DND-41 (cell line): ENCODE results near the gene GNG8.
A peak's percentile ranks its signal among the peaks of the same experiment; 100 is the strongest.

Experiments
- ATAC-seq: fragments of 200-7000 bp; cut with Tn5 transposase; 3 replicates; pipeline ENCODE4 v1.9.1; 2021; ENCODE audit warnings: low read depth; ENCODE audit not compliant: insufficient read depth
- DNase-seq: peaks from one replicate; pipeline ENCODE4 v3.0.0-alpha.2; 2020
- H2AFZ ChIP-seq: 2 replicates; pipeline ENCODE4 v1.6.0; 2012; ENCODE audit warnings: low read depth, low read length
- H3K27ac ChIP-seq: 2 replicates; pipeline ENCODE4 v1.5.1; 2012; ENCODE audit warnings: low read length, inconsistent platforms
- H3K27me3 ChIP-seq: fragments of 200-600 bp; sonication (generic); 2 replicates; pipeline ENCODE4 v1.6.0; 2012; ENCODE audit warnings: low read length, mild to moderate bottlenecking, inconsistent platforms; ENCODE audit not compliant: insufficient read depth, poor library complexity
- H3K36me3 ChIP-seq: 2 replicates; pipeline ENCODE4 v1.5.1; 2012; ENCODE audit warnings: low read length, inconsistent platforms; ENCODE audit not compliant: insufficient read depth
- H3K4me1 ChIP-seq: 2 replicates; pipeline ENCODE4 v1.5.1; 2012; ENCODE audit warnings: mild to moderate bottlenecking, low read length; ENCODE audit not compliant: insufficient read depth
- H3K4me2 ChIP-seq: 2 replicates; pipeline ENCODE4 v1.6.0; 2012; ENCODE audit warnings: mild to moderate bottlenecking, moderate library complexity, low read length, inconsistent platforms; ENCODE audit not compliant: insufficient read depth
- H3K4me3 ChIP-seq, 2 experiments: fragments of 200-600 bp in 1 of 2; shearing (Covaris generic) in 1 of 2; 2 replicates each; pipeline ENCODE4 v1.5.1; 2012 to 2016; ENCODE audit warnings: inconsistent platforms in 2 of 2, low read length in 2 of 2, mild to moderate bottlenecking in 2 of 2, low read depth in 1 of 2, moderate library complexity in 1 of 2
- H3K79me2 ChIP-seq: 2 replicates; pipeline ENCODE4 v1.6.0; 2012; ENCODE audit warnings: low read length, inconsistent platforms; ENCODE audit not compliant: insufficient read depth
- H3K9ac ChIP-seq: 2 replicates; pipeline ENCODE4 v1.6.0; 2012; ENCODE audit warnings: low read depth, mild to moderate bottlenecking, inconsistent platforms, low read length, moderate library complexity
- H3K9me3 ChIP-seq: 2 replicates; pipeline ENCODE4 v1.5.1; 2012; ENCODE audit warnings: low read length, moderate library complexity, mild to moderate bottlenecking, inconsistent platforms; ENCODE audit not compliant: insufficient read depth, severe bottlenecking
- H4K20me1 ChIP-seq: 2 replicates; pipeline ENCODE4 v1.6.0; 2012; ENCODE audit warnings: low read length; ENCODE audit not compliant: insufficient read depth
- EZH2 ChIP-seq: IDR thresholded peaks from 3 replicates; pipeline ENCODE4 v1.6.1; 2012; ENCODE audit warnings: borderline replicate concordance, low read depth, mild to moderate bottlenecking, moderate library complexity, low read length, inconsistent platforms; ENCODE audit not compliant: severe bottlenecking
- TF ChIP-seq, protein P1 (sequence below): IDR thresholded peaks from 2 replicates; pipeline ENCODE4 v1.5.1; 2012; ENCODE audit warnings: borderline replicate concordance, low read length, moderate library complexity, mild to moderate bottlenecking; ENCODE audit not compliant: poor library complexity, severe bottlenecking; ENCODE audit errors: extremely low read depth

GNG8 gene

DNA sequence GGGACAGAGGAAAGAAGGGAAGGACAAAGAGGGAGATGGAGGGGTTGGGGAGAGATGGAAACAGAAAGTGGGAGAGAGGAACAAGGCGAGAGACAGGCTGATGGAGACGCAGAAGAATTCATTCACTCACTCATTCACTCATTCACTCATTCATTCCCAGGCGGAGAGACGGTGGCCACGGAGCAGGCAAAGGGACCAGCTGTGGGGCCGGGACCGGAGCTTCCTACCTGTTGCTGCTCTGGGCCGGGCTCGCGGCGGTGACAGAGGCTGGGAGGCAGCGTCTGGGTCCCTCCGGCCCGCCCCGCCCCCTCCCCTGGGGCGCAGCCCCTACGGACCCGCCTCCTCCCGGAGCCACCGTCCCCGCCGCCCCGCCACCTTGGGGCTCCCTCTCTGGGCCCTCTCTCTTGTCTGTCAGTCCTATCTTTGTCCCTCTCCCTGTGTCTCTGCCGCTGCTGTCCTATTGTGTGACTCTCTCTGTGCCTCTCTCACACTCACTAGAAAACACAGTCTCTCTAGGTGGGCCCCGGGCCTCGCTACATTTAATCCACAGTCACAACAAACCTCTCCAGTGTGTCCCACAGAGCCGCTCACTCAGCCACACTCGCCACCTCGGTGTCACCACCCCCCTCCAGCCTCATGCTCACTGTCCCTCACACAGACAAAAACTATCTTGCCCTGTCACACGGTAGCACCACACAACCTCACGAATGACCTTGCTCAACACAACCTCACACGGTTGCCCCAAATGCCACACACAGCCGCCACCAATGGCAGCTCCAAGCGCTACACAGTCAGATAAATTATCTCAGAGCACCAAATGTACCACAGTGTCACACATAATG is at the start of gene GNG8:
Gene GNG8 (minus strand): TSS at position 283 of the 842 bp plus-strand sequence. CDS start 1,520 bp downstream, outside the sequence.
- Histone ChIP-seq H3K9me3 (no peaks in the 10 kb centered on the region), H3K9ac (no peak within 1 kb of the TSS), H4K20me1 (peaks cover 19% of the 10 kb centered on the region), H3K4me3 (no peak within 1 kb of the TSS), H3K4me2 (no peak within 1 kb of the TSS), H3K27ac (no peak within 1 kb of the TSS), H3K27me3 (peaks cover 35% of the 10 kb centered on the region), H3K79me2 (no peaks in the 10 kb centered on the region), H3K36me3 (no peaks in the 10 kb centered on the region), H2AFZ (no peak within 1 kb of the TSS), H3K4me1 (peaks cover 41% of the 10 kb centered on the region)
- DNase-seq (no peak), ATAC-seq (no peak)
- TF ChIP-seq, protein P1, sequence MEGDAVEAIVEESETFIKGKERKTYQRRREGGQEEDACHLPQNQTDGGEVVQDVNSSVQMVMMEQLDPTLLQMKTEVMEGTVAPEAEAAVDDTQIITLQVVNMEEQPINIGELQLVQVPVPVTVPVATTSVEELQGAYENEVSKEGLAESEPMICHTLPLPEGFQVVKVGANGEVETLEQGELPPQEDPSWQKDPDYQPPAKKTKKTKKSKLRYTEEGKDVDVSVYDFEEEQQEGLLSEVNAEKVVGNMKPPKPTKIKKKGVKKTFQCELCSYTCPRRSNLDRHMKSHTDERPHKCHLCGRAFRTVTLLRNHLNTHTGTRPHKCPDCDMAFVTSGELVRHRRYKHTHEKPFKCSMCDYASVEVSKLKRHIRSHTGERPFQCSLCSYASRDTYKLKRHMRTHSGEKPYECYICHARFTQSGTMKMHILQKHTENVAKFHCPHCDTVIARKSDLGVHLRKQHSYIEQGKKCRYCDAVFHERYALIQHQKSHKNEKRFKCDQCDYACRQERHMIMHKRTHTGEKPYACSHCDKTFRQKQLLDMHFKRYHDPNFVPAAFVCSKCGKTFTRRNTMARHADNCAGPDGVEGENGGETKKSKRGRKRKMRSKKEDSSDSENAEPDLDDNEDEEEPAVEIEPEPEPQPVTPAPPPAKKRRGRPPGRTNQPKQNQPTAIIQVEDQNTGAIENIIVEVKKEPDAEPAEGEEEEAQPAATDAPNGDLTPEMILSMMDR, result no peak
- no peak for TF ChIP-seq EZH2

GRCh38 chr19:46685189-46685588 is 49.2 kb upstream of the GNG8 start:
- Histone ChIP-seq H3K4me1 (no peaks in the 10 kb centered on the region), H3K4me2 (no peak overlapping the region), H3K9me3 (no peaks in the 10 kb centered on the region), H4K20me1 (0 out of 2 replicates have a peak, but pooled peaks cover 5% of the 10 kb centered on the region), H3K27ac (no peak overlapping the region), H3K9ac (no peak overlapping the region), H3K36me3 (peaks cover 79% of the 10 kb centered on the region), H3K27me3 (no peaks in the 10 kb centered on the region), H3K4me3 (no peak overlapping the region), H2AFZ (no peak overlapping the region), H3K79me2 (no peaks in the 10 kb centered on the region)
- no peak for TF ChIP-seq EZH2
- TF ChIP-seq, protein P1, result no peak
- ATAC-seq (no peak), DNase-seq (no peak)

GRCh38 chr19:46678110-46678732 is 42.2 kb upstream of the GNG8 start:
- peaks cover 33% of the 10 kb centered on the region for H4K20me1 ChIP-seq

More at GRCh38 chr19:46678110-46678732, 42.2 kb upstream of the GNG8 start:
- ATAC-seq, result peak; percentile 82
- no peak overlapping the region for H3K4me3 ChIP-seq
- no peaks in the 10 kb centered on the region; the same call in 1 of the 2 replicates for H3K79me2 ChIP-seq
- no peaks in the 10 kb centered on the region for H3K27me3 ChIP-seq
- peak; percentile 74 for DNase-seq
- no peak overlapping the region for H2AFZ ChIP-seq
- no peak overlapping the region for H3K27ac ChIP-seq
- no peak overlapping the region for H3K4me2 ChIP-seq
- no peaks in the 10 kb centered on the region for H3K4me1 ChIP-seq
- H3K9me3 ChIP-seq, result no peaks in the 10 kb centered on the region
- no peak for TF ChIP-seq EZH2
- TF ChIP-seq, protein P1, result no peak
- H3K9ac ChIP-seq, result no peak overlapping the region
- H3K36me3 ChIP-seq, result peaks cover 85% of the 10 kb centered on the region
